ENCODE results near the gene RERE. TPM values are rescaled to one million over a fixed set of nuclear protein-coding genes. Genes with fewer than 3 reads are reported as not detected.

RERE gene
- total and polyA plus RNA-seq, 2 donors (not counting 3 experiments of a cell fraction or from before 2014, with no cell fraction given): 14.1 to 113 TPM

DNA sequence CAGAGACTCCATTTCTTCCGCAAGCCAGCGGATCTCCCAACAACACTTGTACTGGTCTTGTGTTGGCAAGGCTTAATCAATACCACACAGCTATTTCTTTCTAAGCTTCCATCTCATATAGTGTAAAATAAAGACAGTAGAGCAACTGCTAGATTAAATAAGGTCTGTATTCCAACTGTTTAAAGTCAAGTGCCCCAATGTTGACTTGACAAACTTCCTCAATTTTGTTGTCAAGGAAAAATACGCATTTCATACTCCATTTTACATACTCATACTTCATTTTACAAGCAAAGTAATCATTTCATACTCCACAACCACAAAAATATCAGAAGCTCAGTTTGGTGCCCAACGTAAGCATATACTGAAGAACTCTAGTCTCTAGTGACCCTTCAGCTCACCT lies 143.0 kb downstream of the RERE start:
- no peak overlapping the region for H3K4me2 ChIP-seq (ENCODE audit: insufficient read depth, low read length)
- POLR2A ChIA-PET: no interaction called here
- H3K36me3 ChIP-seq (ENCODE audit: control insufficient read depth in 2 of 2, extremely low read depth in 1 of 2, insufficient read depth in 2 of 2, low read length in 2 of 2): no peaks in the 10 kb centered on the region

More for the DNA sequence above, 143.0 kb downstream of the RERE start:
- CTCF ChIA-PET: interaction anchor here (0.9 to 8.7 kb wide), 13 partner anchors 11 to 174 kb away, joined by 3 to 102 read pairs (median 5); no protein-coding TSS in a partner anchor
- no TSS peak for BruUV-seq (replicated peaks)
- FAIRE-seq: no peak
- no peak overlapping the region for H2AFZ ChIP-seq (ENCODE audit: low read depth, low read length)
- H3K4me1 ChIP-seq (ENCODE audit: control insufficient read depth, extremely low read depth, insufficient read depth, low read length): peaks cover 14% of the 10 kb centered on the region
- DNase-seq (ENCODE audit: low read depth, low spot score): no peak
- TF ChIP-seq FOS (IDR thresholded peaks at IDR 0.05; ENCODE audit: borderline replicate concordance, insufficient read depth, low read length) (no peak), POLR2AphosphoS5 (IDR thresholded peaks at IDR 0.05; ENCODE audit: insufficient read depth, low read depth, low read length) (no peak), MYC (IDR thresholded peaks at IDR 0.05; ENCODE audit: low read depth, low read length) (no peak), EZH2 (IDR thresholded peaks at IDR 0.05; ENCODE audit: borderline replicate concordance, low read depth, low read length, severe bottlenecking) (no peak), GATA2 (IDR thresholded peaks at IDR 0.05; ENCODE audit: insufficient read depth, insufficient read length, low read depth, low read length) (no peak), JUN (IDR thresholded peaks at IDR 0.05; ENCODE audit: borderline replicate concordance, insufficient read depth, insufficient read length, low read depth) (no peak), POLR2A (IDR thresholded peaks at IDR 0.05; ENCODE audit: low read depth, low read length) (no peak)
- TF ChIP-seq, protein P1, sequence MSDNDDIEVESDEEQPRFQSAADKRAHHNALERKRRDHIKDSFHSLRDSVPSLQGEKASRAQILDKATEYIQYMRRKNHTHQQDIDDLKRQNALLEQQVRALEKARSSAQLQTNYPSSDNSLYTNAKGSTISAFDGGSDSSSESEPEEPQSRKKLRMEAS (IDR thresholded peaks at IDR 0.05; ENCODE audit: insufficient read depth, insufficient read length): no peak
- TF ChIP-seq, protein P2, sequence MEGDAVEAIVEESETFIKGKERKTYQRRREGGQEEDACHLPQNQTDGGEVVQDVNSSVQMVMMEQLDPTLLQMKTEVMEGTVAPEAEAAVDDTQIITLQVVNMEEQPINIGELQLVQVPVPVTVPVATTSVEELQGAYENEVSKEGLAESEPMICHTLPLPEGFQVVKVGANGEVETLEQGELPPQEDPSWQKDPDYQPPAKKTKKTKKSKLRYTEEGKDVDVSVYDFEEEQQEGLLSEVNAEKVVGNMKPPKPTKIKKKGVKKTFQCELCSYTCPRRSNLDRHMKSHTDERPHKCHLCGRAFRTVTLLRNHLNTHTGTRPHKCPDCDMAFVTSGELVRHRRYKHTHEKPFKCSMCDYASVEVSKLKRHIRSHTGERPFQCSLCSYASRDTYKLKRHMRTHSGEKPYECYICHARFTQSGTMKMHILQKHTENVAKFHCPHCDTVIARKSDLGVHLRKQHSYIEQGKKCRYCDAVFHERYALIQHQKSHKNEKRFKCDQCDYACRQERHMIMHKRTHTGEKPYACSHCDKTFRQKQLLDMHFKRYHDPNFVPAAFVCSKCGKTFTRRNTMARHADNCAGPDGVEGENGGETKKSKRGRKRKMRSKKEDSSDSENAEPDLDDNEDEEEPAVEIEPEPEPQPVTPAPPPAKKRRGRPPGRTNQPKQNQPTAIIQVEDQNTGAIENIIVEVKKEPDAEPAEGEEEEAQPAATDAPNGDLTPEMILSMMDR (IDR thresholded peaks at IDR 0.05; ENCODE audit: extremely low read depth in 1 of 2, insufficient read depth in 1 of 2, low read depth in 1 of 2, low read length in 2 of 2): no peak
- no peaks in the 10 kb centered on the region for H3K27me3 ChIP-seq (ENCODE audit: control insufficient read depth in 2 of 2, insufficient read depth in 2 of 2, low read length in 2 of 2)
- peaks cover 2% of the 10 kb centered on the region for H3K9me1 ChIP-seq (replicated peaks; ENCODE audit: control insufficient read depth, extremely low read depth, insufficient read depth, low read length)
- intact Hi-C loops (cut with micrococcal nuclease) (loop anchor here (5.0 kb wide), 2 partner anchors 173 to 252 kb away; no protein-coding TSS in a partner anchor), dilution Hi-C loops (cut with MboI; ENCODE audit: extremely low pct_ligation_motif_present, low sequenced_read_pairs) (no loop called here)
- H3K9me3 ChIP-seq (replicated peaks; ENCODE audit: control insufficient read depth, insufficient read depth, low read length): no peaks in the 10 kb centered on the region
- H4K20me1 ChIP-seq (replicated peaks; ENCODE audit: control insufficient read depth, extremely low read depth, insufficient read depth, low read length): no peaks in the 10 kb centered on the region
- H3K9ac ChIP-seq (replicated peaks; ENCODE audit: extremely low read depth, insufficient read depth, low read length): no peak overlapping the region
- no peak overlapping the region for H3K4me3 ChIP-seq (replicated peaks in 1 of 3; ENCODE audit: insufficient read depth in 1 of 3, low read depth in 1 of 3, low read length in 3 of 3)
- H3K79me2 ChIP-seq (ENCODE audit: control insufficient read depth, insufficient read depth, low read length): peaks cover 76% of the 10 kb centered on the region
- H3K27ac ChIP-seq (ENCODE audit: insufficient read depth, low read depth, low read length): no peak overlapping the region
